COLO829 (cell line): ENCODE measurements around the gene RBFOX2.
"Not testable (repeated sequence)": the region's sequence is repeated elsewhere in the genome, so short reads cannot be mapped to it uniquely, and the experiment has no call there.

Experiments used
- DNase-seq: peaks from one replicate; pipeline ENCODE4 v3.0.0; 2012; ENCODE audit warnings: low spot score

The RBFOX2 gene

GRCh38 chr22:35735542-35735941 lies 293.1 kb downstream of the RBFOX2 start:
- DNase-seq, result no peak

DNA sequence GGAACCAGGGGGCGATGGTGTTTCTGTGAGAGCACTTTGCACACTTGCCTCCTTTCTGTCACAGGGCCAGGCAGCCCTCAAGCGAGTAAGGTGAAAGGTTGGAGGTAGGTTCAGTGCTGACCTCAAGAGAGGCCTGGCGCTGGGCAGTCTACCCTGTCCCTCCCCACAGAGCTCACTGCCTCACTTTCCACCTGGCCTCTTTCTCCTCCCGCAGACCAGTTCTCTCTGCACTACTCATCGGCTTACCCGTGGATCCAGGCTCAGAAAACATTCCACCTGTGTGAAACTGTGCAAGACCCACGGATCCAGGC lies 294.2 kb downstream of the RBFOX2 start:
- no peak for DNase-seq

DNA sequence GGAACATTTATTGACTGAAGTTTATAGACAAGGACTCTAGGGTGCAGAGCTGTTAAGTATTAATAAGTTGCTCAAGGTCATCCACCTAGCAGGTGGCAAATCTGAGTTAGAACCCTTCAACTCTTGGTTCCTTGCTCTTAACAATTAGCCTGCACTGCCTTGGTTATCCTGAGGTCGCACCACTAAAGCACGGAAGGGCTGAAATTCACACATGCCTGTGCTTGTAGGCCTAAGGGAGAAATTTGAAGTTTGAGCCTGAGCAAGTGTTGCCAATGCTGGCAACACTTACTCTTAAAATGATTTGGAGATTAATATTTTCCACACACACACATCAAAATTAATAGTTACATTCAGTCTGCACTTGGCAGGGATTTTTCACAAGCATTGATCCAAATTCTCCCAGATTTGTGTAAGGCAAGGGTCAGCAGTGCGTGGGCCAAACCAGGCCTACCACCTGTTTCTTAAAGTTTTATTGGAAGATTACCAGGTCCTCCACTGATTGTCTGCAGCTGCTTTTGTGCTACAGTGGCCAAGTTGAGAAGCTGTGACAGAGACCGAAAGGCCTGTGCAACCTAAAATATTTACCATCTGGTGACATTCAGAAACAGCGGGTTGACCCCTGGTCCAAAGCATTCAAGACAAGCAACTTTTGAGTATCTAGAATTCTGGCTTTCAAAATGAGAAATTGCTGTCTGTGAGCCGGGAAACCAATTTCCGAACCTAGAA lies 294.7 kb downstream of the RBFOX2 start:
- no peak for DNase-seq

- no peak for DNase-seq
These were observed 295.6 kb downstream of the RBFOX2 start for GRCh38 chr22:35733036-35733435.

- no peak for DNase-seq
These were observed 296.5 kb downstream of the RBFOX2 start for GRCh38 chr22:35732116-35732515.

GRCh38 chr22:35731321-35731720 lies 297.3 kb downstream of the RBFOX2 start:
- DNase-seq, result no peak

DNA sequence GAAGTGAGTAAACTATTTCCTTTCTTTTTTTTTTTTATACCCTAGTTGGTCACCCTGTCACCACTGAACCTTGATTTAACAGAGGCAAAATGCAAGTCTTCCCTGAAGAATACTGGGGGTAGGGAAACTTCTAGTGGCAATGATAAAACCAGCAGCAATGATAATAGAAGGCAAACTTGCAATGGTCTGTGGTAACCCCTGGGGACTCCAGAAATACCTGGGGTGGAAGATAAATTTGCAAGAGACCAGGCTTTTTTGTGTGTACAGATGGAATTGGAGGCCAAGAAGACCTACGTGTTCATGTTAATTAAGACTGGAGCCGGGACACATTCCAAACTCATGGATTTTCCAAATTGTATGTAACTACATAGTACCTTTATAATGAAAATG lies 299.3 kb downstream of the RBFOX2 start:
- DNase-seq, result no peak

DNA sequence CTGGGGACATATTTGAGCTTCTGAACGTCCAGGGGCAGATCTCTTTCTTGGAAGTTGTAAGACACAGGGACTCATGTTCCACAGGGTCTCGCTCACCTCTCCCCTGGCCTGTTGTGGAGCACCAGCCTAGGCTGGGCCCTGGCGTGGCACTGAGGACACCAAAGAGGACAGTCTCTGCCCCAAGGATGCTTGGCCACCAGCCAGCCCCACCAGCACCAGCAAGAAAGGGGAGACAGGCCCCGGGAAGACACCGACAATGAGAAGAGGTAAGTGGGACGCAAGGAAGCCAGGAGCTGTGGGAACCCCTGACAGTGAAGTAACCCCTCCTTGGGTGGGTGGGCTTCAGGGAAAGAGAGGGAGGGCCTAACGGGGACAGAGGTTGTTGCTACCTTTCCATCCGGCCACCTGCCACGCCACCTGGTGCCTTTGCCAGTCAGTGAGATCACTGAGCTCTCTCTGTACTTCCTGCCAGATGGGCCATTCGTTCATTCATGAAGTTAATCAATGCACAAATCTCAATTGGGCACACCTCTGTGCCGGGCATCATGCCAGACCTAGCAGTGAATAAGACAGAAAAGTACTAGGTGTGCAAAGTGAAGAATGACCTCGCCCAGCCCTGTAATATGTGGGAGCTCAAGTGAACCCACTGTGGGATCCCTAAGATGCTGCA lies 299.9 kb downstream of the RBFOX2 start:
- DNase-seq, result no peak

GRCh38 chr22:35727436-35727835 lies 301.2 kb downstream of the RBFOX2 start:
- DNase-seq, result no peak

DNA sequence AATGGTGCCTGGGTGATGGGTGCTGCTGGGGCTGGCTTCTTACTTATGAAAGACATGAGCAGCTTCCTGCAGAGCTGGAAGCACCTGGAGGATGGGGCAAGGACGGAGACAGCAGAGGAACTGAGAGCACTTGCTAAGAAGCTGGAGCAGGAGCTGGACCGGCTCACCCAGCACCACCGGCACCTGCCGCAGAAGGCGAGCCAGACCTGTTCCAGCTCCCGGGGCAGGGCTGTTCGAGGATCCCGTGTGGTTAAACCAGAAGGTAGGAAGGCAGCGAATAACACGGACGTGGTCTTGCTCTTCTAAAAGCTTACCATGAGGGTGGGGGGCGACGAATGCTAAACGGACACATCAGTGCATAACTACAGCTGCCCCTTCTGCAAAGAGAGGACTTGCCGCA lies 301.7 kb downstream of the RBFOX2 start:
- DNase-seq, result no peak

DNA sequence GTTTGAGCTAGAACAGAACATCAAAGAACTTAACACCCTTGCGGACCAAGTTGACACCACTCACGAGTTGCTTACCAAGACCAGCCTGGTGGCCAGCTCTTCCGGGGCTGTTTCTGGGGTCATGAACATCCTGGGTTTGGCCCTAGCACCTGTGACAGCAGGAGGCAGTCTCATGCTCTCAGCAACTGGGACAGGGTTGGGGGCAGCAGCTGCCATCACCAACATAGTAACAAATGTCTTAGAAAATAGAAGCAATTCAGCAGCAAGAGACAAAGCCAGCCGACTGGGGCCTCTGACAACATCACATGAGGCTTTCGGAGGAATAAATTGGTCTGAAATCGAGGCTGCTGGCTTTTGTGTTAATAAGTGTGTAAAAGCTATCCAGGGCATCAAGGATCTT lies 302.2 kb downstream of the RBFOX2 start:
- DNase-seq, result no peak

GRCh38 chr22:35725521-35725920 lies 303.1 kb downstream of the RBFOX2 start:
- no peak for DNase-seq

GRCh38 chr22:35721960-35722359 lies 306.7 kb downstream of the RBFOX2 start:
- no peak for DNase-seq

GRCh38 chr22:35719212-35719875 lies 309.3 kb downstream of the RBFOX2 start:
- DNase-seq, result no peak

GRCh38 chr22:35717572-35717971 lies 311.1 kb downstream of the RBFOX2 start, which contains the start of gene APOL5:
TSS of gene APOL5 (plus strand) at chr22:35717872. CDS start at chr22:35717872, 0 bp downstream.
- DNase-seq, result no peak

- DNase-seq, result no peak
These were observed 316.0 kb downstream of the RBFOX2 start for GRCh38 chr22:35712672-35713071.

GRCh38 chr22:35711336-35711735 lies 317.3 kb downstream of the RBFOX2 start:
- DNase-seq, result no peak

- DNase-seq, result no peak
These were observed 319.7 kb downstream of the RBFOX2 start for GRCh38 chr22:35708917-35709316.

- DNase-seq, result no peak
These were observed 320.2 kb downstream of the RBFOX2 start for GRCh38 chr22:35708453-35708852.

DNA sequence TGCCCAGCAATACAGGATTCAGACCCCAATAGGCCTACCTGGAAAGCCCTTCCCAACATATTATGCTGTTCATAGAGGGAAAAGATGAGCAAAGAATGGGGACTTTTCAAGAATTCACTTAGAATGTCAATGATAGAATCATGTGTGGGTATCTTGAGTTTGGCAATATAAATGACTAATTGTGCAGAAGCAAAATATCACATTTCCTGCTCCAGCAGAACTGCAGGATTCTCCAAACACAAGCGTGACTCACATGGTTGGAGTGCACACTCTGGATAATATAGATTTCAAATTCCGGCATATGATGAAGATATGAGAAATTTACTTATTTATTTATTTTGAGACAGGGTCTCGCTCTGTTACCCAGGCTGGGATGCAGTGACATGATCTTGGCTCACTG lies 323.5 kb downstream of the RBFOX2 start:
- DNase-seq, result no peak

DNA sequence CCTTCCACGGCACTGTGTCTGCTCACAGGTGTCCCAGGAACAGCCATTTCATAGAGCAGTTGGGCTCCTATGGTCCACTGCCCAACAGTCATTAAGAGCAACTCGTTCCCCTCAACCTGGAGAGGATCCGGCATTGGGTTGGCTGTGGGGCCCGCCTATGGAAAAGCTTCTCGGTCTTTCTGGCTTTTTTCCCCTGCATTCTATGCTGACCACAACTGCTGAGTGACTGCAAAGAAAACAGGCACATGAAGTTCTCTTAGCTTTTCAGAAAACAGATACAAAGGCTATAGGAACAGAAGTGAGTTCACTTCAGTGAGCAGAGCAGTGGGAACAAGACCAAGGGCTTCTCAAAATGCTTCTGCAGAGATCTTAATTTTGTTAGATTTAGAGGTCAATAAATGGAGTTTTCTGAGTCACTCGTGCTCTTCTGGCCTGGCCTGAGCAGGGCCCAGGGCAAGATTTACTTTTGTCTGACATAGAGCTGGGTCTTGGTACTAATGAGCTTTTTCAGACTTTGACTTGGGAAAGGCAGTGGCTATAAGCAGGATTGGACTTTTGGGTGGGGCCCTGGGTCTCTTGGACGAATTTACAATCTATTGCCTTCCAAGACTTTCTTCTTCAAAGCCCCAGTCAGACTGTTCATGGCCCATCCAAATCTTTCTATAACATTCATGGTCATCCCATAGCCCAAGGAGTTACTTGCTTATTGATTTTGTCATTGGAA lies 324.6 kb downstream of the RBFOX2 start:
- DNase-seq, result no peak

GRCh38 chr22:35699852-35700251 lies 328.8 kb downstream of the RBFOX2 start:
- DNase-seq, result not testable (repeated sequence)

DNA sequence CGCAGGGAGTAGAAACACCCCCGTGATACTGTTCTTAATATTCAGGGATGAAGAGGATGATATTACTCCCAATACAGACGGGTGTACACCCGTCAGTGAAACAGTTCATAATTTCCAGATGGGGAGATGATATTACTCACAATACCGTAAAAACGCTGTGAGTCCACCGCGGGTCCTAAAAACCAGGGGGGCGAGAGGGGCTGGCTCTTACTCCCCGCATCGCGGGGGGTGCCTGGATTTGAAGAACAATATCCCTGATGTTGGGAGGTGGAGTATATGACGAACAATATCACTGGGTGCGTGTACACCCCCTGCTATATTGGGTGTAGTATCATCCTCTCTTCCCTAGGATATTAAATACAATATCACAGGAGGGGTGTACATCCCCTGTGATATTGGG lies 331.5 kb downstream of the RBFOX2 start:
- no peak for DNase-seq
